Activated CD4-positive, alpha-beta T cell treated with anti-CD3 and anti-CD28 coated beads for 48 hours (primary cell): ENCODE results near the gene HMSD.

Experiments
- DNase-seq: peaks from one replicate; pipeline ENCODE4 v3.0.0-alpha.2; 2020

Gene HMSD

GRCh38 chr18:63997041-63997440, 47.9 kb downstream of the HMSD start:
- DNase-seq, result no peak

DNA sequence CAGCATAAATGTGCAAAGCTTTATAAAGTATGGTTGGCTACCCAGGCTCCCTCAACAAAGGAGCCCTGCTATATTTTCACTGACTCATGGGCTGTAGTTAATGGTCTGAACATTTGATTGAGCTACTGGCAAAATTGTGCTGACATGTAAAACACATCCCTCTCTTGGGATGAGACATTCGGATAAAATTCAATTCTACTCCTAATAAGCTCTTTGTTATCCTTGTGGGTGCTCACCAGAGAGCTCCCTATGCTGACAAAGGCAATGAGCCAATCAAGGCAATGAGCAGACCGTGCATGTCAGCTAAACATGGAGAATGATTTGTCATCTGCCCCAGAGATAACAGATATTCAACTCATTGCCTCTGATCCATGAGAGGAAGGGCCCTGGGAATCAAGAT, 48.5 kb downstream of the HMSD start:
- DNase-seq, result no peak

DNA sequence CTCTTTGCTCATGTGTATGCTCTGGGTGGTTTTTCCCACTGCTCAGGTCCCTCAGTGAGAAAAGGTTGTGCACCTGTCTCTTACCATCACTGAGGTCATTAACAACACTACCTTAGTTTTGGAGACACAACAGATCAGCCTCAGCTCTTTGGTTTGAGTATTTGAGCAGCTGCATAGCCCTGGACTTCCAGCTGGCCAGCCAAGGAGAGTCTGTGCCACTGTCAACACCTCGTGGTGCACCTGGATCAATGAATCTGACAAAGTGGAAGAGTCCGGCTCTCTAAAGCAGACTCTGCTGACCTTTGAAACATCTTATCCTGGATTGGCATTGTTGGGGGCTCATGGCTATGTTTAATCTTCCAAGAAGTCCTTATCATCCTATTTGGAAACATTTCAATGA, 50.8 kb downstream of the HMSD start:
- DNase-seq, result no peak

GRCh38 chr18:64002581-64002980, 53.5 kb downstream of the HMSD start:
- no peak for DNase-seq

GRCh38 chr18:64009305-64009704, 60.2 kb downstream of the HMSD start:
- DNase-seq, result no peak
